Esophagus muscularis mucosa (tissue), 3 donors: Measurements from ENCODE around the gene TMEM135.

Source experiments
- CTCF ChIP-seq, 3 experiments: fragments of 200-600 bp in 2 of 3; fragments of 450-650 bp in 1 of 3; sonication (generic) in 2 of 3; IDR thresholded peaks; one replicate each; pipeline ENCODE4 v1.5.1; 2017 to 2019; ENCODE audit warnings: antibody characterized with exemption in 3 of 3, mild to moderate bottlenecking in 2 of 3, moderate library complexity in 1 of 3
- POLR2AphosphoS5 ChIP-seq, 2 donors: sonication (generic); formaldehyde crosslinking; IDR thresholded peaks; one replicate each; pipeline ENCODE4 v1.6.1; 2017; ENCODE audit warnings: antibody characterized with exemption in 2 of 2

- TF ChIP-seq POLR2AphosphoS5 (IDR thresholded peaks at IDR 0.05) (no peak), CTCF (IDR thresholded peaks at IDR 0.05) (peak; percentile 61 to 64 (median 62))
Observed at GRCh38 chr11:87290304-87290922, 252.7 kb downstream of the TMEM135 start.
